Astrocyte (in vitro differentiated cells and primary cell): ENCODE measurements around the gene DHRS3. TPM values are rescaled to one million over a fixed set of nuclear protein-coding genes. Genes with fewer than 3 reads are reported as not detected.
A peak's percentile ranks its signal among the peaks of the same experiment; 100 is the strongest.

Experiments
- DNase-seq: peaks from one replicate; pipeline ENCODE4 v3.0.0-alpha.2; 2010; ENCODE audit warnings: low read depth
- FAIRE-seq: peaks from 2 replicates; lab custom pipeline; 2011; peaks lifted over from hg19 to GRCh38; lab: Jason Lieb, UNC
- H2AFZ ChIP-seq: 2 replicates; pipeline ENCODE4 v1.6.0; 2012; ENCODE audit warnings: low read depth, low read length, inconsistent platforms
- H3K27ac ChIP-seq: 2 replicates; pipeline ENCODE4 v1.5.1; 2011; ENCODE audit warnings: low read depth, low read length, inconsistent platforms
- H3K27me3 ChIP-seq: 2 replicates; pipeline ENCODE4 v1.6.0; 2011; ENCODE audit warnings: low read length, inconsistent platforms; ENCODE audit not compliant: insufficient read depth
- H3K36me3 ChIP-seq: 2 replicates; pipeline ENCODE4 v1.5.1; 2011; ENCODE audit warnings: low read length, inconsistent platforms; ENCODE audit not compliant: insufficient read depth
- H3K4me1 ChIP-seq: 2 replicates; pipeline ENCODE4 v1.5.1; 2011; ENCODE audit warnings: low read length, inconsistent platforms; ENCODE audit not compliant: insufficient read depth
- H3K4me2 ChIP-seq: 2 replicates; pipeline ENCODE4 v1.6.0; 2012; ENCODE audit warnings: low read length, inconsistent platforms
- H3K4me3 ChIP-seq: 2 replicates; pipeline ENCODE4 v1.5.1; 2011; ENCODE audit warnings: low read depth, mild to moderate bottlenecking, low read length, inconsistent platforms; ENCODE audit not compliant: insufficient read depth
- H3K79me2 ChIP-seq: 2 replicates; pipeline ENCODE4 v1.6.0; 2012; ENCODE audit warnings: mild to moderate bottlenecking, low read length, inconsistent platforms; ENCODE audit not compliant: insufficient read depth
- H3K9ac ChIP-seq: 2 replicates; pipeline ENCODE4 v1.6.0; 2012; ENCODE audit warnings: mild to moderate bottlenecking, low read length, inconsistent platforms
- H3K9me3 ChIP-seq: 2 replicates; pipeline ENCODE4 v1.5.1; 2012; ENCODE audit warnings: low read depth, mild to moderate bottlenecking, low read length, inconsistent platforms; ENCODE audit not compliant: insufficient read depth
- H4K20me1 ChIP-seq: 2 replicates; pipeline ENCODE4 v1.6.0; 2012; ENCODE audit warnings: low read length, inconsistent platforms; ENCODE audit not compliant: insufficient read depth
- H3K27ac Mint-ChIP-seq: one replicate; pipeline ENCODE4 v1.8.0; 2021; ENCODE audit warnings: mild to moderate bottlenecking, mixed read lengths; ENCODE audit not compliant: unreplicated experiment
- H3K27me3 Mint-ChIP-seq: one replicate; pipeline ENCODE4 v1.8.0; 2021; ENCODE audit warnings: low read depth, mixed read lengths; ENCODE audit not compliant: unreplicated experiment
- H3K36me3 Mint-ChIP-seq: one replicate; pipeline ENCODE4 v1.8.0; 2021; ENCODE audit warnings: low read depth, mixed read lengths; ENCODE audit not compliant: unreplicated experiment
- H3K4me1 Mint-ChIP-seq: one replicate; pipeline ENCODE4 v1.8.0; 2021; ENCODE audit warnings: low read depth, mixed read lengths; ENCODE audit not compliant: unreplicated experiment
- H3K4me3 Mint-ChIP-seq: one replicate; pipeline ENCODE4 v1.8.0; 2021; ENCODE audit warnings: mild to moderate bottlenecking, moderate library complexity, mixed read lengths; ENCODE audit not compliant: unreplicated experiment
- H3K9me3 Mint-ChIP-seq: one replicate; pipeline ENCODE4 v1.8.0; 2021; ENCODE audit warnings: mild to moderate bottlenecking, mixed read lengths; ENCODE audit not compliant: unreplicated experiment
- CTCF ChIP-seq: IDR thresholded peaks from 2 replicates; pipeline ENCODE4 v1.5.1; 2011; ENCODE audit warnings: low read depth, mild to moderate bottlenecking, inconsistent platforms, low read length, moderate library complexity; ENCODE audit not compliant: insufficient read depth
- EZH2 ChIP-seq: IDR thresholded peaks from 2 replicates; pipeline ENCODE4 v1.6.1; 2012; ENCODE audit warnings: mild to moderate bottlenecking, low read length, inconsistent platforms; ENCODE audit not compliant: insufficient read depth
- total RNA-seq: library from RNA; stranded (reverse); gene quantifications from 2 replicates; pipeline ENCODE4 v1.2.1, GENCODE V29; 2021

The DHRS3 gene
- total RNA-seq, 1 donor from 2014 or later, result 3.4 TPM

DNA sequence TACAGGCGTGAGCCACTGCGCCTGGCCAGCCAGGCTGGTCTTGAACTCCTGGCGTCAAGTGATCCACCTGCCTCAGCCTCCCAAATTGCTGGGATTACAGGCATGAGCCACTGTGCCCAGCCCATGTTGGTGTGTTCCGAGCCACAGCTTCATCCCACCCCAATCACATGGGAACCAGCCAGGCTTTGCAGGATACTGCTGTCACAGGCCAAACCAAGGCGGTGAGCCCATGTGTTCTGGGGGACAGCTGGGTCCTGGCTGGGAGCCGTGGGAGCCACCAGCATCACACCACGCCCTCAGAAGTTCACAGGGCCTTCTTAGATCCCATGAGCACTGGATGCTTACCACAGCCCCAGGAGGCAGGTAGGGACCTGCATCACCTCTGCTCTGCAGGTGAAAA, 56.9 kb downstream of the DHRS3 start:
- Mint-ChIP-seq H3K27me3 (no peaks in the 10 kb centered on the region), H3K36me3 (no peaks in the 10 kb centered on the region), H3K27ac (no peak overlapping the region), H3K4me3 (no peak overlapping the region), H3K9me3 (peaks cover 29% of the 10 kb centered on the region), H3K4me1 (peaks cover 5% of the 10 kb centered on the region)
- H3K4me2 ChIP-seq, result no peak overlapping the region
- FAIRE-seq (no peak), DNase-seq (no peak)
- H3K4me3 ChIP-seq, result no peak overlapping the region
- H3K79me2 ChIP-seq, result no peaks in the 10 kb centered on the region
- no peaks in the 10 kb centered on the region for H3K27me3 ChIP-seq
- no peak overlapping the region for H2AFZ ChIP-seq
- no peak overlapping the region for H3K9ac ChIP-seq
- H3K36me3 ChIP-seq, result no peaks in the 10 kb centered on the region
- H3K27ac ChIP-seq, result no peak overlapping the region
- no peaks in the 10 kb centered on the region for H4K20me1 ChIP-seq
- H3K9me3 ChIP-seq, result peaks cover 11% of the 10 kb centered on the region
- H3K4me1 ChIP-seq, result peaks cover 7% of the 10 kb centered on the region
- TF ChIP-seq EZH2, result no peak
- TF ChIP-seq CTCF, result no peak

GRCh38 chr1:12556957-12557935, 60.8 kb downstream of the DHRS3 start:
- no peak for FAIRE-seq
- no peak overlapping the region for H3K4me3 Mint-ChIP-seq

More at GRCh38 chr1:12556957-12557935, 60.8 kb downstream of the DHRS3 start:
- H3K9me3 ChIP-seq, result no peaks in the 10 kb centered on the region
- no peak overlapping the region for H2AFZ ChIP-seq
- H3K36me3 ChIP-seq, result no peaks in the 10 kb centered on the region
- H3K4me2 ChIP-seq, result no peak overlapping the region
- Mint-ChIP-seq H3K36me3 (no peaks in the 10 kb centered on the region), H3K9me3 (peaks cover 8% of the 10 kb centered on the region), H3K27me3 (peaks cover 8% of the 10 kb centered on the region), H3K27ac (peak overlapping the region; percentile 70), H3K4me1 (peaks cover 8% of the 10 kb centered on the region)
- TF ChIP-seq EZH2, result no peak
- no peak for TF ChIP-seq CTCF
- H3K4me1 ChIP-seq, result peaks cover 7% of the 10 kb centered on the region
- DNase-seq, result no peak
- no peaks in the 10 kb centered on the region for H3K79me2 ChIP-seq
- H4K20me1 ChIP-seq, result no peaks in the 10 kb centered on the region
- peak overlapping the region; percentile 59 for H3K27ac ChIP-seq
- peak overlapping the region; percentile 64 for H3K9ac ChIP-seq
- H3K4me3 ChIP-seq, result no peak overlapping the region
- no peaks in the 10 kb centered on the region for H3K27me3 ChIP-seq
